ENCODE results near the gene CPEB3.
"Not testable (repeated sequence)": the region's sequence is repeated elsewhere in the genome, so short reads cannot be mapped to it uniquely, and the experiment has no call there.

The CPEB3 gene

GRCh38 chr10:92265687-92266258 is 25.1 kb downstream of the CPEB3 start:
- DNase-seq, result no peak

- no peak for DNase-seq
Measured at GRCh38 chr10:92264249-92264648, 26.6 kb downstream of the CPEB3 start.

GRCh38 chr10:92263396-92263795 is 27.5 kb downstream of the CPEB3 start:
- no peak for DNase-seq

GRCh38 chr10:92248566-92248965 is 42.3 kb downstream of the CPEB3 start:
- no peak for DNase-seq

DNA sequence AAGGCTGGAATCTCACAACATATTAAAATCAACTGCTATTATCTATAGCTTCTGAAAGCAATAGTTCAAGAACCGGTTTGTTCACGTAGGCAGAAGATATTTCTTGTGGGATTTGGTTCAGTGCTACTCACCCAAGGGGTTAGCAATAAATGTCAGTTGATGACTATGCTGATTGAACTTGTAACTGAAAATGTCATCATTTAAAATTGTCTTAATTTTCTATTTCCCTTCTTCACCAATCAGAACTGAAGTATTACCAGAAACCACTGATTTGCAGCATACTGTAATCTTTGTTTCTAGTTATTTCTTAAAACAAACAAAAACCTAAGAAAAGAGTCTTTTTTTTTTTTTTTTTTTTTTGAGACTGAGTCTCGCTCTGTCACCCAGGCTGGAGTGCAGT is 46.1 kb downstream of the CPEB3 start:
- DNase-seq, result no peak

DNA sequence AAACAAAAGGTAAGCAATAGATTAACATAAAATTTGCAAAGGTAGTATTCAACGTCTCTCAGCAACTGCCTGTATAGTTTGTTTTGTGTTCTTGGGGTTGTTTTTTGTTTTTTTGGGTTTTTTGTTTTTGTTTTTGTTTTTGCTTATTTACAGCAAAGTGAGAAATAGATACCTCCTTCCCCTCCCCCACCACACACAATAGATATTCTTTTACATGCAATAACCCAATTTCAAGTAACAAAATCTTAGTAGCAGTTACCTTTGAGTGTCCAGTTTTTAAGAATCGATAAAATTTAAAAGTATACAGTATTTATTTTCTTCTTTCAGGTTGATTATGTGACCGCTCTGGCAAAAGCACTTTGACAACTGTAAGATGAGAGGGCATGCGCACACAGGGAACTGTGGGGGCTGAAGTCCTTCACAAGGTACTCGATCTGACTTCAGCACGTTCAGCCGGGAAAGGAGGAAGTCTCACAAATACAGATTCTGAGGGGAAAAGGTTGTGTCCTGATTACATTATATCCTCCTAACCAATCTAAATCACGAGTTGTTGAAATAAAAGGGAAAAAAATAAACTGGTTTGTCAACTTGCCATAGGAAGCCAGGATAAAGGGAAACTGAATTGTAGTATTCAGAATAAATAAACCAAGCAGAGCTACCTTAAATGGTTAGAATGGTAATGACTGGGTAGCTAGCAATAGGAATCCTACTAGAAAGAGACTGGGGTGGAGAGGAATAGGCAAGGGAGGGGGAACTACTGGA is 47.8 kb downstream of the CPEB3 start:
- DNase-seq, result peak; percentile 85

- no peak for DNase-seq
Measured at GRCh38 chr10:92242380-92242779, 48.5 kb downstream of the CPEB3 start.

DNA sequence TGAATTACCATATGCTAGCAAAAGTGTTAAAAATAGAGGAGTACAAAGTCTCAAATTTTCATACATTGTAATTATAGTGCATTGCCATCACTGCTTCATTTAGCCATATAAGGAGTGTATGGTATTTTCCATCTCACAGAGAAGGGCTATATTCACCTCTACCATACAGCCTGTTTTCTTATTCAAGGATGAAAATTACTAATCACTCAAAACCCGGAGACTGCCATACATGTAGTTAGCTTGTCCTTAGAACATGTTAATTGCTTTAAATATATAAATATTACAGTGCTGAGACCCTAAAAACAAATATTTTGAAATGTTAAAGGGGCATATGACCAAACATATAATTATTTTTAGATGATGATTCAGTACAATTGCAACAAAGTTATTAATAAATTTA is 49.4 kb downstream of the CPEB3 start:
- DNase-seq, result no peak

DNA sequence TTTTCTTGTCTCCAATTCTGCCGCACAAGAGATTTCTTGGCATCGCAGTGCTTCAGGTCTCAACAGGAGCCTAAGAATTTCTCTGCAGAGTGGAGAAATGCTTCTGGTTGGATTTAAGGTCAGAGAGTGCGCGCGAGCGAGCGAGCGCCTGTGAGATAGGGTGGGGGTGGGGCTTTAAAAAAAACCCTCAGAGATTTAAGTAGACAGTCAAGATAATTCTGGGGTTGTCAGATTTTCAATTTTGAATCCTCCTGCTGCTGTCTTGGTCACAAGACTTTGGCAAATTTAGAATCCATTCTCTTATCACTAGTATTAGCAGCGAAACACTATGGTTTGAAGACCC is 49.7 kb downstream of the CPEB3 start:
- peak; percentile 68 for DNase-seq

GRCh38 chr10:92240289-92241157 is 50.4 kb downstream of the CPEB3 start:
- DNase-seq, result peak; percentile 79

- DNase-seq, result no peak
Measured at GRCh38 chr10:92239600-92240288, 51.1 kb downstream of the CPEB3 start.

DNA sequence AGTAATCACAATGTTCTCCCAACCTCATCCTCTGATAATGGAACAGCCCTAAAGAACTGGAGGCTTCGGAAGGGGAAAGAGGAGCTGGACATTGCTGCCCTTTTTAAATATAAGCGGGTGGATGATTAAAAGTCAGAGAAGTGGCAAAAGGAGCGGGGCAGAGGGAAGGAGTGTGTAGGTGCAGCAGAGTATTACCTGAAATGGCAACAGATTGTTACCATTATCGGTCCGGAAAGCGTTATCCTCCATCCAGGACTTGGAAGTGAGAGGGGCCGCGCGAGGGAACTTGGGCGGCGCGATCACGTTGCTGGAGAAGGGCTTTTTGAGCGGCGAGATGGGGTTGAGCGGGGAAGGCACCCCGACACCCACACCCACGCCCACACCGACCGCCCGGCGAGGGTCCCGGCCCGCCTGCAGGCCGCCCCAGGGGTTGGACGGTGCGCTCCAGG is 51.7 kb downstream of the CPEB3 start:
- no peak for DNase-seq

GRCh38 chr10:92238586-92239098 is 52.2 kb downstream of the CPEB3 start:
- peak; percentile 10 for DNase-seq

DNA sequence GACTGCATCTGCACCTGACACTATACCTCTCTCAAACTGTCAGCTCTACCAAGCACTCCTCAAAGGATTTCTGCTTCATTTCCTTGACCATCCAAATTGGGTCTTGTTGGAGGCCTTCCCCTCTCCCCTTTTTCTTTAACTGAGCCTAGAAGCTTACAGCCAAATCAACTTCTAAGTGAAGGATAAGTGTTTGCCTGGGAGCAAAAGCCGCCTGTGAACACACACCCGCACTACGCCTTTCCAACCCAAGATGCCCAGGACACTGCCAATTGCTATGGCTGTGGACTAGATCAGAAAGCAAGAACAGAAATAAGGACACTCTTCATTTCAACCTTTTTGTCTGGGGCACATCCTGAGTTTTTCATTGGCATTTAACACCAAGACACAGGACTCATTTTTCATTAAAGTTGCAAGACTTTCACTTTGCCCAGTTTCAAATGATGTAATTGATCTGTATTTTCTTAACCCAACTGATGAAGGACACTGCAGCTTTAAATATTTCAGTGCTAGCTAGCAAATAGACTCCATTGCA is 52.8 kb downstream of the CPEB3 start:
- no peak for DNase-seq

DNA sequence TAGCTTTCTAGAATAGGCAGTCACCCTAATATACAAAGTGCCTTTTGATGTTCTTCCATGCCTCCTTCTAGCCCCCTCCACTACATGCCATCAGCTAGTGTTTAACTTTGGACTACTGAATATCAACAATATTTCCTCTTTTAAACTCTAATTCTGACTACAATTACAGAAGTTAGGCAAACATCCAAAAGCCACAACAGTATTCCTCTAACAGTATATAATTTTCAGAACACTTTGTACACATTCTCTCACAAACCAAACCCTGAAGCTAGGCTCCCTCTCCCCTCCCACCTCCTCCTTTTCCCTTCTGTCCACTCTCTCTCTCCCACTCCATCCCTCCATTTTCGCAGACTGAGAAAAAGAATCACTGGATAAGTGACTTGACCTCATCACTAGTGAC is 59.7 kb downstream of the CPEB3 start:
- DNase-seq, result no peak

GRCh38 chr10:92222603-92223262 is 68.1 kb downstream of the CPEB3 start:
- DNase-seq, result no peak

- DNase-seq, result no peak
Measured at GRCh38 chr10:92219559-92219958, 71.3 kb downstream of the CPEB3 start.

DNA sequence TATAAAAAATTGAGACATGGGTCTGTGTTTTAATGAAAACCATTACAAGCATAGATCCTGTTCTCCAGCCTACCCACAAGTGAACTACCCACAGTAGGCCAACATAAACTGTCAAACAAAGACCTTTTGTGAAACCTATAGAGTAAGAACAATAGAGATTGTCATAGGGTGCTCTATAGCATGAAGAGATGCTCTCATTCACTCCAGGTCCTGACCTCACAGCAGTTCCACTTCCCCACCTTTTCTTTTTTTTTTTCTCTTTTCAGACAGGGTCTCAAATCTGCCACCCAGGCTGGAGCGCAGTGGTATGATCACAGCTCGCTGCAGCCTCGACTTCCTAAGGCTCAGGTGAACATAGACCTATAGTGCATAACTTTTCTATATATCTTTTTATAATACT is 72.3 kb downstream of the CPEB3 start:
- no peak for DNase-seq

DNA sequence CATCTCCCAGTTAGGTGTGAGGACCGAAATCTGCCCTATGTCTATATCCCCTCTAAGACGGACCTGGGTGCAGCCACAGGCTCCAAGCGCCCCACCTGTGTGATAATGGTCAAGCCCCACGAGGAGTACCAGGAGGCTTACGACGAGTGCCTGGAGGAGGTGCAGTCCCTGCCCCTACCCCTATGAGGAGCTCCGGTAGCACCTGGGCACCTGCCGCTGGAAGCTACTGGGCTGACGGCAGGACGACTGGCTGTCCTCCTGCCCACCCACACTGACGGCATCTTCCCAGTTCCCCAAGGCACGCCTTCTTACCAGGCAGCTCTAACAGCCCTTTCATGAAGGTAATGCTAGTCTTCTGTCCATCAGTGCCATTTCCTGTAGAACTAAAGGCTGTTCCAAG is 74.3 kb downstream of the CPEB3 start:
- DNase-seq, result not testable (repeated sequence)

DNA sequence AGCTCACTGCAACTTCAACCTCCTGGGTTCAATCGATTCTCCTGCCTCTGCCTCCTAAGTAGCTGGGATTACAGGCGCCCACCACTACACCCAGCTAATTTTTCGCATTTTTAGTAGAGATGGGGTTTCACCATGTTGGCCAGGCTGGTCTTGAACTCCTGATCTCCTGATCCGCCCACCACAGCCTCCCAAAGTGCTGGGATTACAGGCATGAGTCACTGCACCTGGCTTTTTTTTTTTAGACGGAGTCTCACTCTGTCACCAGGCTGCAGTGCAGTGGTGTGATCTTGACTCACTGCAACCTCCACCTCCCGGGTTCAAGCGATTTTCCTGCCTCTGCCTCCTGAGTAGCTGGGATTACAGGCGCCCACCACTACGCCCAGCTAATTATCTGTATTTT is 75.7 kb downstream of the CPEB3 start:
- DNase-seq, result not testable (repeated sequence)

GRCh38 chr10:92213049-92213448 is 77.8 kb downstream of the CPEB3 start:
- DNase-seq, result no peak

- DNase-seq, result no peak
Measured at GRCh38 chr10:92208736-92209135, 82.1 kb downstream of the CPEB3 start.

All from NCI-H2227 treated with DMSO at 0.1 percent for 48 hours (cell line).